ENCODE measurements around the gene EPS8. TPM values are rescaled to one million over a fixed set of nuclear protein-coding genes. Genes with fewer than 3 reads are reported as not detected.

Gene EPS8
- total RNA-seq, 2 donors from 2014 or later = 6.7 to 8.1 TPM

DNA sequence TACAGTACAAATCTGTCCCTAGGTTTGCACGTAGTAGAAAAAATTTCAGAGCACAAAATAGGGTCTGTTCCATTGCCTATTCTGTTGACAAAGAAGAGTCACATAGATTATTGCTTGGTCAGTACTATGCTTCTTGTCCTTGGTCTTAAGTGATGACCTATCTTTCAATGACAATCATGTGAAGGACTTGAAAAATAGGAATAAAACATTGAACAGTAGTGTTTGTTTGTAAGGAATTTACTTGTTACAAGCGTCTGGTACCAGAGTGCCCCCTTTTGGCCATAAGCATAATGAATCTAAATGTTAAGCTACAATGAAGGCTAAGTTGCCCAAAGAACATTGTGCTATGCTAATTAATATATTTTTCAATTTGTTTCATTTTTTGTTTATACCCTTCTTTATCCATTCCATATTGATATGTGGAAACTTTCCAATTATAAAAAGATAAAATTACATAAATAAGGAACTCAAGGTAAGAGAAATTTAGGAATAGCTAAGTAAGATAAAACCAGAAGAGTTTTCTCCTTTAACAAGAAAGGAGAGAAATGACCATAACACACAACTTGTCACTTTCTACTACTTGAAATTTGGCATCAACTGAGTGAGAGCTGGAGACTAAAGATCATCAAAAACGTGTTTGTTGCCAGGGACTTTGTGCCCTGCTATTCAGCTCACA lies 204.7 kb downstream of the EPS8 start:
- Histone ChIP-seq H3K4me3 (ENCODE audit: low read length) (no peak overlapping the region), H3K27me3 (ENCODE audit: control insufficient read depth, insufficient read depth, low read length, poor library complexity, severe bottlenecking) (no peaks in the 10 kb centered on the region), H3K9me3 (ENCODE audit: control insufficient read depth, low read length) (peaks cover 30% of the 10 kb centered on the region), H3K4me1 (ENCODE audit: control insufficient read depth, insufficient read depth, low read length) (peaks cover 4% of the 10 kb centered on the region), H3K27ac (ENCODE audit: low read depth, low read length) (no peak overlapping the region), H3K36me3 (ENCODE audit: control insufficient read depth, insufficient read depth, low read length) (no peaks in the 10 kb centered on the region), H3K9ac (ENCODE audit: extremely low read depth, low read length, poor library complexity, severe bottlenecking) (no peak overlapping the region)
- Mint-ChIP-seq H3K4me1 (peaks cover 18% of the 10 kb centered on the region), H3K9me3 (peaks cover 28% of the 10 kb centered on the region), H3K27ac (no peak overlapping the region), H3K36me3 (ENCODE audit: low read depth) (peaks cover 4% of the 10 kb centered on the region), H3K27me3 (ENCODE audit: insufficient read depth) (peaks cover 7% of the 10 kb centered on the region), H3K4me3 (no peak overlapping the region)
- no peak for DNase-seq
- WGBS, 2 experiments (ENCODE audit: insufficient coverage in 1 of 2, insufficient read length in 1 of 2) = 39 to 73% methylated on average over 2 to 3 of the region's 3 CpGs
- TF ChIP-seq, protein P1, sequence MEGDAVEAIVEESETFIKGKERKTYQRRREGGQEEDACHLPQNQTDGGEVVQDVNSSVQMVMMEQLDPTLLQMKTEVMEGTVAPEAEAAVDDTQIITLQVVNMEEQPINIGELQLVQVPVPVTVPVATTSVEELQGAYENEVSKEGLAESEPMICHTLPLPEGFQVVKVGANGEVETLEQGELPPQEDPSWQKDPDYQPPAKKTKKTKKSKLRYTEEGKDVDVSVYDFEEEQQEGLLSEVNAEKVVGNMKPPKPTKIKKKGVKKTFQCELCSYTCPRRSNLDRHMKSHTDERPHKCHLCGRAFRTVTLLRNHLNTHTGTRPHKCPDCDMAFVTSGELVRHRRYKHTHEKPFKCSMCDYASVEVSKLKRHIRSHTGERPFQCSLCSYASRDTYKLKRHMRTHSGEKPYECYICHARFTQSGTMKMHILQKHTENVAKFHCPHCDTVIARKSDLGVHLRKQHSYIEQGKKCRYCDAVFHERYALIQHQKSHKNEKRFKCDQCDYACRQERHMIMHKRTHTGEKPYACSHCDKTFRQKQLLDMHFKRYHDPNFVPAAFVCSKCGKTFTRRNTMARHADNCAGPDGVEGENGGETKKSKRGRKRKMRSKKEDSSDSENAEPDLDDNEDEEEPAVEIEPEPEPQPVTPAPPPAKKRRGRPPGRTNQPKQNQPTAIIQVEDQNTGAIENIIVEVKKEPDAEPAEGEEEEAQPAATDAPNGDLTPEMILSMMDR (conservative IDR thresholded peaks at IDR 0.05) = peak; percentile 99

GRCh38 chr12:15583804-15584203 lies 205.4 kb downstream of the EPS8 start:
- peaks cover 2% of the 10 kb centered on the region for H3K27me3 Mint-ChIP-seq (ENCODE audit: insufficient read depth)
- H3K4me1 Mint-ChIP-seq = peaks cover 18% of the 10 kb centered on the region

DNA sequence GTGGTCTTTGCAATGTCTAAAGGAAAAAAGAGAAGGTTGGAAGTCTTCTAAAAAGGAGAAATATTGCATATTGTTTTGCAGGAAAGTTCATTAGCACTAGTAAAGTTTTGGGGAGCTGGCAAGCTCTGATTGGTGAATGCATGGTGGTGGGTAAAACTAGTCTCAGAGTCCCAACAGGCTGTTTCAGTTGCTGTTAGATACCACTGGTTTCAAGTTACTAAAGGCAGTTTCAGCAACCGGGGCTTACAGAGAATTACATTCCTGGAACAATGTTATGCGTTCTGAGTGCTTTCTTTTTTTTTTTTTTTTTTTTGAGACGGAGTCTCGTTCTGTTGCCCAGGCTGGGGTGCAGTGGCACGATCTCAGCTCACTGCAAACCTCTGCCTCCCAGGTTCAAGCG lies 208.2 kb downstream of the EPS8 start:
- H3K27ac ChIP-seq (ENCODE audit: low read depth, low read length) = no peak overlapping the region
- no peak overlapping the region for H3K9ac ChIP-seq (ENCODE audit: extremely low read depth, low read length, poor library complexity, severe bottlenecking)
- peaks cover 30% of the 10 kb centered on the region for H3K9me3 ChIP-seq (ENCODE audit: control insufficient read depth, low read length)
- no peaks in the 10 kb centered on the region for H3K36me3 ChIP-seq (ENCODE audit: control insufficient read depth, insufficient read depth, low read length)
- Mint-ChIP-seq H3K9me3 (peaks cover 28% of the 10 kb centered on the region), H3K27me3 (ENCODE audit: insufficient read depth) (no peaks in the 10 kb centered on the region), H3K4me3 (no peak overlapping the region), H3K27ac (no peak overlapping the region), H3K36me3 (ENCODE audit: low read depth) (peaks cover 4% of the 10 kb centered on the region), H3K4me1 (peaks cover 22% of the 10 kb centered on the region)
- H3K27me3 ChIP-seq (ENCODE audit: control insufficient read depth, insufficient read depth, low read length, poor library complexity, severe bottlenecking) = no peaks in the 10 kb centered on the region
- no peak for DNase-seq
- WGBS, 2 experiments (ENCODE audit: insufficient coverage in 1 of 2, insufficient read length in 1 of 2) = 74 to 83% methylated on average over 5 to 6 of the region's 6 CpGs
- TF ChIP-seq, protein P1 (conservative IDR thresholded peaks at IDR 0.05) = no peak
- H3K4me3 ChIP-seq (ENCODE audit: low read length) = peak overlapping the region; percentile 38
- peaks cover 4% of the 10 kb centered on the region for H3K4me1 ChIP-seq (ENCODE audit: control insufficient read depth, insufficient read depth, low read length)

More at GRCh38 chr12:15583804-15584203, 205.4 kb downstream of the EPS8 start:
- 53 to 71% methylated on average over 6 to 7 of the region's 7 CpGs for whole genome bisulfite sequencing, 2 experiments (ENCODE audit: insufficient coverage in 1 of 2, insufficient read length in 1 of 2)
- Mint-ChIP-seq H3K36me3 (ENCODE audit: low read depth) (peaks cover 4% of the 10 kb centered on the region), H3K4me3 (no peak overlapping the region), H3K9me3 (peaks cover 28% of the 10 kb centered on the region), H3K27ac (peak overlapping the region; percentile 6)
- Histone ChIP-seq H3K36me3 (ENCODE audit: control insufficient read depth, insufficient read depth, low read length) (no peaks in the 10 kb centered on the region), H3K27ac (ENCODE audit: low read depth, low read length) (no peak overlapping the region), H3K9me3 (ENCODE audit: control insufficient read depth, low read length) (peaks cover 30% of the 10 kb centered on the region), H3K27me3 (ENCODE audit: control insufficient read depth, insufficient read depth, low read length, poor library complexity, severe bottlenecking) (no peaks in the 10 kb centered on the region), H3K4me3 (ENCODE audit: low read length) (no peak overlapping the region), H3K9ac (ENCODE audit: extremely low read depth, low read length, poor library complexity, severe bottlenecking) (no peak overlapping the region), H3K4me1 (ENCODE audit: control insufficient read depth, insufficient read depth, low read length) (peaks cover 4% of the 10 kb centered on the region)
- DNase-seq = peak; percentile 62
- TF ChIP-seq, protein P1 (conservative IDR thresholded peaks at IDR 0.05) = no peak

All from endodermal cell (in vitro differentiated cells).